ENCODE results near the gene TTLL11.

TTLL11 gene

DNA sequence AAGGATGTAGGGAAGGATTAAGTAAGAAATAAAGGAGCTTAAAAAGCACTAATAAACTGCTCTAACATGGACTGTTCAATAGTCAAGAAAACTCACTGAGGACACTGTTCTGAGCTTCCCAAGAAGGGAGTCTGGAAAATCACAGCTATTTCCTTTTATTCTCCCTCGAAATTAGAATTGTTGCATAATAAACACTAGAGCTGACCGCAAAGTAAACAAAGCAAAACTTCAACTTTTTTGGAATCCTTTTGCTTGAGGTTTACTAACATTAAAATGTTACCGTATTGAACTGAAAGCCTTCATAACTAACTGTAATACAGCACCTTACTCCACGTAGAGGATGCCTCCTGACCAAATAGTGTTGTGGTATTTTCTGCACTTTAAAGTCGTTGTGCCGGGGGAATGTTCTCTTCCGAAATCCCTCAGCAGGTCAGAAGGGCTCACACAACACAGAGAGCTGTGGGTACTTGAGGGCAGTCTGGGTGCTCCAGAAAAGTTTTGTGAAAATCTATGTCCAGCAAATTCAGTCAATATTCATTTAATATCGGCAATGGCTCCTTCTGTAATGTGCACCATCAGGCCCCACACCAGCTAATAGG lies 59.2 kb downstream of the TTLL11 start:
- TF ChIP-seq TCF12 (IDR thresholded peaks at IDR 0.05; ENCODE audit: low read depth): no peak
- TF ChIP-seq, protein P1, sequence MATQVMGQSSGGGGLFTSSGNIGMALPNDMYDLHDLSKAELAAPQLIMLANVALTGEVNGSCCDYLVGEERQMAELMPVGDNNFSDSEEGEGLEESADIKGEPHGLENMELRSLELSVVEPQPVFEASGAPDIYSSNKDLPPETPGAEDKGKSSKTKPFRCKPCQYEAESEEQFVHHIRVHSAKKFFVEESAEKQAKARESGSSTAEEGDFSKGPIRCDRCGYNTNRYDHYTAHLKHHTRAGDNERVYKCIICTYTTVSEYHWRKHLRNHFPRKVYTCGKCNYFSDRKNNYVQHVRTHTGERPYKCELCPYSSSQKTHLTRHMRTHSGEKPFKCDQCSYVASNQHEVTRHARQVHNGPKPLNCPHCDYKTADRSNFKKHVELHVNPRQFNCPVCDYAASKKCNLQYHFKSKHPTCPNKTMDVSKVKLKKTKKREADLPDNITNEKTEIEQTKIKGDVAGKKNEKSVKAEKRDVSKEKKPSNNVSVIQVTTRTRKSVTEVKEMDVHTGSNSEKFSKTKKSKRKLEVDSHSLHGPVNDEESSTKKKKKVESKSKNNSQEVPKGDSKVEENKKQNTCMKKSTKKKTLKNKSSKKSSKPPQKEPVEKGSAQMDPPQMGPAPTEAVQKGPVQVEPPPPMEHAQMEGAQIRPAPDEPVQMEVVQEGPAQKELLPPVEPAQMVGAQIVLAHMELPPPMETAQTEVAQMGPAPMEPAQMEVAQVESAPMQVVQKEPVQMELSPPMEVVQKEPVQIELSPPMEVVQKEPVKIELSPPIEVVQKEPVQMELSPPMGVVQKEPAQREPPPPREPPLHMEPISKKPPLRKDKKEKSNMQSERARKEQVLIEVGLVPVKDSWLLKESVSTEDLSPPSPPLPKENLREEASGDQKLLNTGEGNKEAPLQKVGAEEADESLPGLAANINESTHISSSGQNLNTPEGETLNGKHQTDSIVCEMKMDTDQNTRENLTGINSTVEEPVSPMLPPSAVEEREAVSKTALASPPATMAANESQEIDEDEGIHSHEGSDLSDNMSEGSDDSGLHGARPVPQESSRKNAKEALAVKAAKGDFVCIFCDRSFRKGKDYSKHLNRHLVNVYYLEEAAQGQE (IDR thresholded peaks at IDR 0.05; ENCODE audit: low read depth): no peak
- TF ChIP-seq YY1 (IDR thresholded peaks at IDR 0.05; ENCODE audit: low read depth): no peak
- TF ChIP-seq RAD21 (IDR thresholded peaks at IDR 0.05; ENCODE audit: low read depth): no peak
- no peak for TF ChIP-seq TAF1 (IDR thresholded peaks at IDR 0.05; ENCODE audit: low read depth)
- no peak for TF ChIP-seq CEBPB (IDR thresholded peaks at IDR 0.05)
- no peak for TF ChIP-seq EGR1 (IDR thresholded peaks at IDR 0.05)
- TF ChIP-seq FOXM1 (IDR thresholded peaks at IDR 0.05; ENCODE audit: borderline replicate concordance, low read depth): no peak
- no peak for TF ChIP-seq USF1 (IDR thresholded peaks at IDR 0.05)
- no peak for TF ChIP-seq CREB1 (IDR thresholded peaks at IDR 0.05; ENCODE audit: low read depth)
- TF ChIP-seq TEAD4 (IDR thresholded peaks at IDR 0.05): no peak
- no peak for TF ChIP-seq ZBTB7A (IDR thresholded peaks at IDR 0.05; ENCODE audit: low read depth)

GRCh38 chr9:122032346-122032745 lies 60.8 kb downstream of the TTLL11 start:
- TF ChIP-seq USF1 (IDR thresholded peaks at IDR 0.05): no peak

DNA sequence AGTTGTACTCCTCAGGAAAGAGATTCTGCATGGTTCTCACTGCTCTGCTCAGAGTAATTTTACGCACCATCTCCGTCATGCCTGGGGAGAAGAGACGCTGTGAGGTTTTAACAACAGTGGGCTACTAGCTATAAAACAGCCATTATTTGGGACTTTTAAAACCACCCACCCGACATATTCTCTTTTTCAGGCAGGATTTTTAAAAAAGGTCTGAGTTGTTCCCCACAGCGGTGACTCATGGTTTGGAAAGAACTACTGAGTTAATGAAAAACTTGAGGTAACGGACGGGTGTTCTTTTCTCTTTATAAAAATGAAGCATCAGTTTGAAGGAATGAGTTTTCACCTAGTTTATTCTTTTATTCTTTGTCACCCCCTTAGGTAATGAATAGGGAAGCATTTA lies 61.3 kb downstream of the TTLL11 start:
- no peak for TF ChIP-seq ZBTB7A (IDR thresholded peaks at IDR 0.05; ENCODE audit: low read depth)
- no peak for TF ChIP-seq TCF12 (IDR thresholded peaks at IDR 0.05; ENCODE audit: low read depth)
- no peak for TF ChIP-seq YY1 (IDR thresholded peaks at IDR 0.05; ENCODE audit: low read depth)
- TF ChIP-seq USF1 (IDR thresholded peaks at IDR 0.05): no peak
- TF ChIP-seq FOXM1 (IDR thresholded peaks at IDR 0.05; ENCODE audit: borderline replicate concordance, low read depth): no peak
- no peak for TF ChIP-seq CREB1 (IDR thresholded peaks at IDR 0.05; ENCODE audit: low read depth)
- TF ChIP-seq, protein P1 (IDR thresholded peaks at IDR 0.05; ENCODE audit: low read depth): no peak
- TF ChIP-seq NFIC (IDR thresholded peaks at IDR 0.05): no peak
- TF ChIP-seq, protein P2, sequence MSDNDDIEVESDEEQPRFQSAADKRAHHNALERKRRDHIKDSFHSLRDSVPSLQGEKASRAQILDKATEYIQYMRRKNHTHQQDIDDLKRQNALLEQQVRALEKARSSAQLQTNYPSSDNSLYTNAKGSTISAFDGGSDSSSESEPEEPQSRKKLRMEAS (IDR thresholded peaks at IDR 0.05): no peak
- no peak for TF ChIP-seq RAD21 (IDR thresholded peaks at IDR 0.05; ENCODE audit: low read depth)
- no peak for TF ChIP-seq CEBPB (IDR thresholded peaks at IDR 0.05)
- TF ChIP-seq TAF1 (IDR thresholded peaks at IDR 0.05; ENCODE audit: low read depth): no peak
- TF ChIP-seq EP300 (IDR thresholded peaks at IDR 0.05; ENCODE audit: borderline replicate concordance): no peak

DNA sequence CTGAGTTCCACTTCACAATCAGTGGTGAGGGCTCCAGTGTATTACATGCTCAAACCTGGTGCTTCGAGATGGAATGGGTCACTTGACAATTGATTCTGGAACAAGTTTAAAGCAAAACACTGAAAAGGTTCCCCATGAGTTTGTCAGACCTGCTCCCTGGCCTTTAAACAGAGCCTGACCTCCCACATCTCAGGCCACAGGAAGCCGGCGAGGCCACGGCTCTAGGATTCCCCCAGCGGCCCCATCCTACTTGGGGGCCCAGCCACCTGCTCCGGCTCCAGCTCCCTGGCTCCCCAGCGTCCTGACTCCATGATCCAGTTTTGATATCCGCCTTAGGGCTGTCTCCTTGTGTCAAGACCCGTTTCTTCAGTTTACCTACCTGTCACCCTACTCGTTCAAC lies 62.0 kb downstream of the TTLL11 start:
- TF ChIP-seq EGR1 (IDR thresholded peaks at IDR 0.05): no peak
- TF ChIP-seq TAF1 (IDR thresholded peaks at IDR 0.05; ENCODE audit: low read depth): no peak
- TF ChIP-seq TCF12 (IDR thresholded peaks at IDR 0.05; ENCODE audit: low read depth): no peak
- TF ChIP-seq ZBTB7A (IDR thresholded peaks at IDR 0.05; ENCODE audit: low read depth): no peak
- TF ChIP-seq CREB1 (IDR thresholded peaks at IDR 0.05; ENCODE audit: low read depth): no peak
- TF ChIP-seq, protein P2 (IDR thresholded peaks at IDR 0.05): no peak
- no peak for TF ChIP-seq CEBPB (IDR thresholded peaks at IDR 0.05)

- TF ChIP-seq YY1 (IDR thresholded peaks at IDR 0.05; ENCODE audit: low read depth) (no peak), TAF1 (IDR thresholded peaks at IDR 0.05; ENCODE audit: low read depth) (no peak), TCF12 (IDR thresholded peaks at IDR 0.05; ENCODE audit: low read depth) (no peak), NFIC (IDR thresholded peaks at IDR 0.05) (no peak), EGR1 (IDR thresholded peaks at IDR 0.05) (no peak), EP300 (IDR thresholded peaks at IDR 0.05; ENCODE audit: borderline replicate concordance) (no peak), CREB1 (IDR thresholded peaks at IDR 0.05; ENCODE audit: low read depth) (no peak), CEBPB (IDR thresholded peaks at IDR 0.05) (no peak), RAD21 (IDR thresholded peaks at IDR 0.05; ENCODE audit: low read depth) (no peak), TEAD4 (IDR thresholded peaks at IDR 0.05) (no peak), USF1 (IDR thresholded peaks at IDR 0.05) (no peak), ZBTB7A (IDR thresholded peaks at IDR 0.05; ENCODE audit: low read depth) (no peak)
- TF ChIP-seq, protein P2 (IDR thresholded peaks at IDR 0.05): no peak
- TF ChIP-seq, protein P1 (IDR thresholded peaks at IDR 0.05; ENCODE audit: low read depth): no peak
Measured at GRCh38 chr9:122030357-122030756, 62.8 kb downstream of the TTLL11 start.

Measured in Ishikawa (cell line).